Astrocyte (in vitro differentiated cells and primary cell): ENCODE measurements around the gene TNFRSF1B. TPM values are rescaled to one million over a fixed set of nuclear protein-coding genes. Genes with fewer than 3 reads are reported as not detected.

ENCODE experiments used
- DNase-seq: peaks from one replicate; pipeline ENCODE4 v3.0.0-alpha.2; 2010; ENCODE audit warnings: low read depth
- FAIRE-seq: peaks from 2 replicates; lab custom pipeline; 2011; peaks lifted over from hg19 to GRCh38; lab: Jason Lieb, UNC
- H2AFZ ChIP-seq: 2 replicates; pipeline ENCODE4 v1.6.0; 2012; ENCODE audit warnings: low read depth, low read length, inconsistent platforms
- H3K27ac ChIP-seq: 2 replicates; pipeline ENCODE4 v1.5.1; 2011; ENCODE audit warnings: low read depth, low read length, inconsistent platforms
- H3K27me3 ChIP-seq: 2 replicates; pipeline ENCODE4 v1.6.0; 2011; ENCODE audit warnings: low read length, inconsistent platforms; ENCODE audit not compliant: insufficient read depth
- H3K36me3 ChIP-seq: 2 replicates; pipeline ENCODE4 v1.5.1; 2011; ENCODE audit warnings: low read length, inconsistent platforms; ENCODE audit not compliant: insufficient read depth
- H3K4me1 ChIP-seq: 2 replicates; pipeline ENCODE4 v1.5.1; 2011; ENCODE audit warnings: low read length, inconsistent platforms; ENCODE audit not compliant: insufficient read depth
- H3K4me2 ChIP-seq: 2 replicates; pipeline ENCODE4 v1.6.0; 2012; ENCODE audit warnings: low read length, inconsistent platforms
- H3K4me3 ChIP-seq: 2 replicates; pipeline ENCODE4 v1.5.1; 2011; ENCODE audit warnings: low read depth, mild to moderate bottlenecking, low read length, inconsistent platforms; ENCODE audit not compliant: insufficient read depth
- H3K79me2 ChIP-seq: 2 replicates; pipeline ENCODE4 v1.6.0; 2012; ENCODE audit warnings: mild to moderate bottlenecking, low read length, inconsistent platforms; ENCODE audit not compliant: insufficient read depth
- H3K9ac ChIP-seq: 2 replicates; pipeline ENCODE4 v1.6.0; 2012; ENCODE audit warnings: mild to moderate bottlenecking, low read length, inconsistent platforms
- H3K9me3 ChIP-seq: 2 replicates; pipeline ENCODE4 v1.5.1; 2012; ENCODE audit warnings: low read depth, mild to moderate bottlenecking, low read length, inconsistent platforms; ENCODE audit not compliant: insufficient read depth
- H4K20me1 ChIP-seq: 2 replicates; pipeline ENCODE4 v1.6.0; 2012; ENCODE audit warnings: low read length, inconsistent platforms; ENCODE audit not compliant: insufficient read depth
- H3K27ac Mint-ChIP-seq: one replicate; pipeline ENCODE4 v1.8.0; 2021; ENCODE audit warnings: mild to moderate bottlenecking, mixed read lengths; ENCODE audit not compliant: unreplicated experiment
- H3K27me3 Mint-ChIP-seq: one replicate; pipeline ENCODE4 v1.8.0; 2021; ENCODE audit warnings: low read depth, mixed read lengths; ENCODE audit not compliant: unreplicated experiment
- H3K36me3 Mint-ChIP-seq: one replicate; pipeline ENCODE4 v1.8.0; 2021; ENCODE audit warnings: low read depth, mixed read lengths; ENCODE audit not compliant: unreplicated experiment
- H3K4me1 Mint-ChIP-seq: one replicate; pipeline ENCODE4 v1.8.0; 2021; ENCODE audit warnings: low read depth, mixed read lengths; ENCODE audit not compliant: unreplicated experiment
- H3K4me3 Mint-ChIP-seq: one replicate; pipeline ENCODE4 v1.8.0; 2021; ENCODE audit warnings: mild to moderate bottlenecking, moderate library complexity, mixed read lengths; ENCODE audit not compliant: unreplicated experiment
- H3K9me3 Mint-ChIP-seq: one replicate; pipeline ENCODE4 v1.8.0; 2021; ENCODE audit warnings: mild to moderate bottlenecking, mixed read lengths; ENCODE audit not compliant: unreplicated experiment
- EZH2 ChIP-seq: IDR thresholded peaks from 2 replicates; pipeline ENCODE4 v1.6.1; 2012; ENCODE audit warnings: mild to moderate bottlenecking, low read length, inconsistent platforms; ENCODE audit not compliant: insufficient read depth
- total RNA-seq: library from RNA; stranded (reverse); gene quantifications from 2 replicates; pipeline ENCODE4 v1.2.1, GENCODE V29; 2021
- TF ChIP-seq, protein P1 (sequence below): IDR thresholded peaks from 2 replicates; pipeline ENCODE4 v1.5.1; 2011; ENCODE audit warnings: low read depth, mild to moderate bottlenecking, inconsistent platforms, low read length, moderate library complexity; ENCODE audit not compliant: insufficient read depth

TNFRSF1B gene
- total RNA-seq, 1 donor from 2014 or later: 0.09 TPM

DNA sequence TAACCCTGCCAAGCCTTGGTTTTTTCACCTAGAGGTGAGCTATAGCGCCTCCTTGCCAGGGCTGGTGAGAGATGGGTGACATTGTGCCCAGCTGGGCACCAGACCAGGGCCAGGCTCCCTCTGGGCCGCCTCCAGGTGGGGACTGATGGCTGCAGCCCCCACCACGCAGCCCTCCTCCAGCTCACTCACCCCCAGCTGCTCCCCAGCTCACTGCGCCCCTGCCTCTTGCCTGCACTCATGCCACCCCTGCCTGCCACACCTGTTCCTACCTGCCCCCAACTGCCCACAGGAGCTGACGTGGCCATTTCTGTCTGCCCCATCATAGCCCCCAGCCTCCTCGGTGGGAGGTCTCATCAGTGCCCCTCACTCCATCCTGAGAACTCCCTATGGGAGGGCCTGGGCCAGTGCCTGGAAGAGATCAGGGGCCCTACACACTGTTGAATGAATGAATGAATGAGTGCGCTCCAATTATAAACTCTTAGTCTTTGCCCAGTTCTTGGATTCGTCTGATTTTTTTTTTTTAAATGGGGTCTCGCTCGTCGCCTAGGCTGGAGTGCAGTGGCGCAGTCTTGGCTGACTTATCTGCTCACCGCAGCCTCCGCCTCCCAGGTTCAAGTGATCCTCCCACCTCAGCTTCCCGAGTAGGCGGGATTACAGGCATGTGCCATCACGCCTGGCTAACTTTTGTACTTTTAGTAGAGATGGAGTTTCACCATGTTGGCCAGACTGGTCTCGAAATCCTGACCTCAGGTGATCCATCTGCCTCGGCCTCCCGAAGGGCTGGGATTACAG, 36.6 kb downstream of the TNFRSF1B start:
- Mint-ChIP-seq H3K27ac (no peak overlapping the region), H3K4me1 (no peaks in the 10 kb centered on the region), H3K4me3 (no peak overlapping the region), H3K36me3 (peaks cover 3% of the 10 kb centered on the region), H3K9me3 (no peaks in the 10 kb centered on the region), H3K27me3 (peaks cover 27% of the 10 kb centered on the region)
- FAIRE-seq: no peak
- peaks cover 6% of the 10 kb centered on the region for H3K27me3 ChIP-seq
- H3K4me3 ChIP-seq: no peak overlapping the region
- DNase-seq: no peak
- no peak overlapping the region for H3K4me2 ChIP-seq
- H3K9ac ChIP-seq: no peak overlapping the region
- no peaks in the 10 kb centered on the region for H3K9me3 ChIP-seq
- H3K79me2 ChIP-seq: no peaks in the 10 kb centered on the region
- no peak overlapping the region for H2AFZ ChIP-seq
- no peak overlapping the region for H3K27ac ChIP-seq
- H3K36me3 ChIP-seq: no peaks in the 10 kb centered on the region
- no peaks in the 10 kb centered on the region for H4K20me1 ChIP-seq
- no peak for TF ChIP-seq EZH2
- no peaks in the 10 kb centered on the region for H3K4me1 ChIP-seq

- Histone ChIP-seq H2AFZ (no peak overlapping the region), H3K4me3 (no peak overlapping the region), H3K9ac (no peak overlapping the region), H3K79me2 (no peaks in the 10 kb centered on the region), H3K36me3 (no peaks in the 10 kb centered on the region), H3K27me3 (peaks cover 6% of the 10 kb centered on the region), H3K9me3 (no peaks in the 10 kb centered on the region), H3K27ac (no peak overlapping the region), H3K4me2 (no peak overlapping the region), H3K4me1 (no peaks in the 10 kb centered on the region), H4K20me1 (no peaks in the 10 kb centered on the region)
- H3K9me3 Mint-ChIP-seq: no peaks in the 10 kb centered on the region
- FAIRE-seq: no peak
- no peak for TF ChIP-seq EZH2
- TF ChIP-seq, protein P1, sequence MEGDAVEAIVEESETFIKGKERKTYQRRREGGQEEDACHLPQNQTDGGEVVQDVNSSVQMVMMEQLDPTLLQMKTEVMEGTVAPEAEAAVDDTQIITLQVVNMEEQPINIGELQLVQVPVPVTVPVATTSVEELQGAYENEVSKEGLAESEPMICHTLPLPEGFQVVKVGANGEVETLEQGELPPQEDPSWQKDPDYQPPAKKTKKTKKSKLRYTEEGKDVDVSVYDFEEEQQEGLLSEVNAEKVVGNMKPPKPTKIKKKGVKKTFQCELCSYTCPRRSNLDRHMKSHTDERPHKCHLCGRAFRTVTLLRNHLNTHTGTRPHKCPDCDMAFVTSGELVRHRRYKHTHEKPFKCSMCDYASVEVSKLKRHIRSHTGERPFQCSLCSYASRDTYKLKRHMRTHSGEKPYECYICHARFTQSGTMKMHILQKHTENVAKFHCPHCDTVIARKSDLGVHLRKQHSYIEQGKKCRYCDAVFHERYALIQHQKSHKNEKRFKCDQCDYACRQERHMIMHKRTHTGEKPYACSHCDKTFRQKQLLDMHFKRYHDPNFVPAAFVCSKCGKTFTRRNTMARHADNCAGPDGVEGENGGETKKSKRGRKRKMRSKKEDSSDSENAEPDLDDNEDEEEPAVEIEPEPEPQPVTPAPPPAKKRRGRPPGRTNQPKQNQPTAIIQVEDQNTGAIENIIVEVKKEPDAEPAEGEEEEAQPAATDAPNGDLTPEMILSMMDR: no peak
- H3K36me3 Mint-ChIP-seq: peaks cover 3% of the 10 kb centered on the region
- no peak for DNase-seq
- H3K27ac Mint-ChIP-seq: no peak overlapping the region
- no peak overlapping the region for H3K4me3 Mint-ChIP-seq
- peaks cover 27% of the 10 kb centered on the region for H3K27me3 Mint-ChIP-seq
- H3K4me1 Mint-ChIP-seq: no peaks in the 10 kb centered on the region
Observed at GRCh38 chr1:12204140-12204539, 37.3 kb downstream of the TNFRSF1B start.

GRCh38 chr1:12204754-12205658, 38.2 kb downstream of the TNFRSF1B start:
- H3K4me2 ChIP-seq: no peak overlapping the region
- no peak overlapping the region for H3K27ac ChIP-seq
- no peaks in the 10 kb centered on the region for H3K36me3 ChIP-seq
- no peak overlapping the region for H2AFZ ChIP-seq
- H3K27me3 Mint-ChIP-seq: peaks cover 25% of the 10 kb centered on the region
- H3K9me3 Mint-ChIP-seq: no peaks in the 10 kb centered on the region
- H3K79me2 ChIP-seq: no peaks in the 10 kb centered on the region
- peaks cover 3% of the 10 kb centered on the region for H3K4me1 ChIP-seq
- no peak overlapping the region for H3K9ac ChIP-seq
- peaks cover 3% of the 10 kb centered on the region for H3K36me3 Mint-ChIP-seq
- no peak overlapping the region for H3K4me3 Mint-ChIP-seq
- H3K9me3 ChIP-seq: no peaks in the 10 kb centered on the region
- H3K27me3 ChIP-seq: peaks cover 6% of the 10 kb centered on the region
- FAIRE-seq (no peak), DNase-seq (no peak)
- no peaks in the 10 kb centered on the region for H4K20me1 ChIP-seq
- H3K4me3 ChIP-seq: no peak overlapping the region
- no peak overlapping the region for H3K27ac Mint-ChIP-seq
- H3K4me1 Mint-ChIP-seq: no peaks in the 10 kb centered on the region
- TF ChIP-seq EZH2: no peak
- TF ChIP-seq, protein P1: no peak
